NT2/D1 (cell line): ENCODE measurements around the gene TFF1.

Experiments used
- DNase-seq: peaks from one replicate; pipeline ENCODE4 v3.0.0-alpha.2; 2011; ENCODE audit warnings: low read depth, low spot score
- H3K27me3 ChIP-seq: 2 replicates; pipeline ENCODE4 v1.6.0; 2011; ENCODE audit warnings: mild to moderate bottlenecking; ENCODE audit not compliant: insufficient read length, insufficient read depth
- H3K36me3 ChIP-seq: 2 replicates; pipeline ENCODE4 v1.6.1; 2011; ENCODE audit warnings: mild to moderate bottlenecking, low read length, mixed read lengths; ENCODE audit not compliant: insufficient read depth, insufficient read length
- H3K4me1 ChIP-seq: 2 replicates; pipeline ENCODE4 v1.5.1; 2011; ENCODE audit not compliant: insufficient read depth, insufficient read length
- H3K4me3 ChIP-seq: 2 replicates; pipeline ENCODE4 v1.5.1; 2011; ENCODE audit warnings: low read depth; ENCODE audit not compliant: insufficient read length
- H3K9ac ChIP-seq: 2 replicates; pipeline ENCODE4 v1.6.0; 2011; ENCODE audit warnings: low read depth; ENCODE audit not compliant: insufficient read length
- H3K9me3 ChIP-seq: 2 replicates; pipeline ENCODE4 v1.5.1; 2011; ENCODE audit warnings: mild to moderate bottlenecking, low read length; ENCODE audit not compliant: insufficient read depth
- SUZ12 ChIP-seq: IDR thresholded peaks from 2 replicates; pipeline ENCODE4 v1.6.1; 2011; ENCODE audit not compliant: insufficient read length, insufficient read depth; ENCODE audit errors: extremely low read depth
- YY1 ChIP-seq: IDR thresholded peaks from 2 replicates; pipeline ENCODE4 v1.6.1; 2011; ENCODE audit not compliant: insufficient read length, insufficient read depth
- ZNF274 ChIP-seq: IDR thresholded peaks from 2 replicates; pipeline ENCODE4 v1.6.1; 2011; ENCODE audit warnings: mild to moderate bottlenecking, low read depth, low read length

The TFF1 gene

GRCh38 chr21:42379426-42380215, 13.3 kb upstream of the TFF1 start:
- no peak for DNase-seq
- Histone ChIP-seq H3K36me3 (no peaks in the 10 kb centered on the region), H3K4me1 (peaks cover 4% of the 10 kb centered on the region), H3K27me3 (peaks cover 10% of the 10 kb centered on the region), H3K9me3 (no peaks in the 10 kb centered on the region), H3K4me3 (no peak overlapping the region), H3K9ac (no peak overlapping the region)
- TF ChIP-seq YY1, result no peak
- TF ChIP-seq SUZ12, result no peak
- no peak for TF ChIP-seq ZNF274

GRCh38 chr21:42378418-42378817, 12.1 kb upstream of the TFF1 start:
- no peak for DNase-seq
- H3K4me3 ChIP-seq, result no peak overlapping the region
- no peaks in the 10 kb centered on the region for H3K9me3 ChIP-seq
- H3K9ac ChIP-seq, result no peak overlapping the region
- H3K27me3 ChIP-seq, result peaks cover 10% of the 10 kb centered on the region
- H3K36me3 ChIP-seq, result no peaks in the 10 kb centered on the region
- peaks cover 7% of the 10 kb centered on the region for H3K4me1 ChIP-seq
- TF ChIP-seq SUZ12 (no peak), ZNF274 (no peak), YY1 (no peak)

GRCh38 chr21:42377951-42378340, 11.6 kb upstream of the TFF1 start:
- Histone ChIP-seq H3K9me3 (no peaks in the 10 kb centered on the region), H3K4me3 (no peak overlapping the region), H3K27me3 (peaks cover 10% of the 10 kb centered on the region), H3K4me1 (peaks cover 10% of the 10 kb centered on the region), H3K36me3 (no peaks in the 10 kb centered on the region), H3K9ac (no peak overlapping the region)
- DNase-seq, result no peak
- TF ChIP-seq SUZ12, result no peak
- TF ChIP-seq ZNF274, result no peak
- TF ChIP-seq YY1, result no peak

GRCh38 chr21:42377211-42377950, 11.0 kb upstream of the TFF1 start:
- H3K4me1 ChIP-seq, result peaks cover 10% of the 10 kb centered on the region
- TF ChIP-seq SUZ12, result no peak
- no peak for TF ChIP-seq YY1
- no peak for TF ChIP-seq ZNF274
- H3K9ac ChIP-seq, result no peak overlapping the region
- H3K4me3 ChIP-seq, result no peak overlapping the region
- no peak for DNase-seq
- peaks cover 10% of the 10 kb centered on the region for H3K27me3 ChIP-seq
- H3K9me3 ChIP-seq, result no peaks in the 10 kb centered on the region
- H3K36me3 ChIP-seq, result no peaks in the 10 kb centered on the region

DNA sequence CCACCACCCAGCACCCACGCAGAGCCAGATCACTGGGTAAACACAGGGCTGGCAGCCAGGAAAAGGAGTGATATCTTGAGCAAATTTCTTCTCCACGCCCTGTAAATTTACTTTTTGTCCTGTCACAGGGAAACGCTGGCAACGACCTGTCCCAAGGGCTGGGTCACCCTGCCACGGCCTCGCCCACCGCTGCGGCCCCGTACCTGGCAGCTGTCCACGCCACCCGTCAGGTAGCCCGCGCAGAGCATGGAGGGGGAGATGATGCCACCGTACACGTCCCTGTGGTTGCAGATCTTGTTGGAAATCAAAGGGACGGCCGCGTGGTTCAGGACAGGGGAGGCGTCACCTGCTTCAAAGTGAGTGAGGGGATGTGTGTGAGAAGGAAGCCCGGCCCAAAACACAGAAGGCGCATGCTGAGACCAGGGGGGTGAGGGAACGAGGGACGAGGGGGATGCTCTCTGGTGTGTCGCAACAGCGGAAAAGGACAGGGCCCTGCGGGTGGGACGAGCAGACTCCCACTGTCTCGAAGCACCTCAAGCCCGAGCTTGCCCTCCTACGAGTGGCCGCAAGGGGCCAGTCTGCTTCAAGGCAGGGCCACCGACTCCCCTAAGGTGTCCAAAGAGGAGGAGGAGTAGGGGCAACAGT, 10.1 kb upstream of the TFF1 start:
- H3K9me3 ChIP-seq, result no peaks in the 10 kb centered on the region
- no peak for DNase-seq
- no peak for TF ChIP-seq YY1
- no peak for TF ChIP-seq SUZ12

GRCh38 chr21:42375966-42376337, 9.6 kb upstream of the TFF1 start:
- H3K4me3 ChIP-seq, result no peak overlapping the region
- H3K9ac ChIP-seq, result no peak overlapping the region
- H3K36me3 ChIP-seq, result no peaks in the 10 kb centered on the region
- H3K9me3 ChIP-seq, result no peaks in the 10 kb centered on the region
- H3K27me3 ChIP-seq, result peaks cover 10% of the 10 kb centered on the region
- H3K4me1 ChIP-seq, result peaks cover 10% of the 10 kb centered on the region
- no peak for DNase-seq
- TF ChIP-seq YY1 (no peak), SUZ12 (no peak), ZNF274 (no peak)

More for the DNA sequence above, 10.1 kb upstream of the TFF1 start:
- Histone ChIP-seq H3K4me1 (peaks cover 10% of the 10 kb centered on the region), H3K4me3 (no peak overlapping the region), H3K36me3 (no peaks in the 10 kb centered on the region), H3K27me3 (peaks cover 10% of the 10 kb centered on the region), H3K9ac (no peak overlapping the region)

DNA sequence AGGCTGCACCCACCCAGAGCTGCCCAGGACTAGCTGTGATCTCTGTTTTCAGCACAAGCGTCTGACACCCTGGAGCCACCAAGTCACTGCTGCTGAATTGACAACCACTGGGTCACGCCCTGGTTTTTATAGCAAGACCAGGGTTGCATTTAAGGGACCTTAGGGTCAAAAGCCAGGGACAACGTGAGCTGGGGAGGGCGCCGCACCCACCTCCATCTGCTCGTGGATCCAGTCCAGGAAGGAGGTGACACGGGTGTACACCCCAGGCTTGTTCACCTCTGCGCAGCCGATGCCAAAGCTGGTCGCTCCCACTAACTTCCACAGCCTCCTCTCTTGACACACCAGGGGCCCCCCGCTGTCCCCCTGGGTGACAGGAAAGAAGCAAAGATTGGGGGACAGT, 9.2 kb upstream of the TFF1 start:
- DNase-seq, result no peak
- no peak overlapping the region for H3K9ac ChIP-seq
- no peaks in the 10 kb centered on the region for H3K9me3 ChIP-seq
- H3K27me3 ChIP-seq, result peaks cover 10% of the 10 kb centered on the region
- H3K4me1 ChIP-seq, result peaks cover 10% of the 10 kb centered on the region
- no peak overlapping the region for H3K4me3 ChIP-seq
- no peaks in the 10 kb centered on the region for H3K36me3 ChIP-seq
- no peak for TF ChIP-seq ZNF274
- no peak for TF ChIP-seq YY1
- TF ChIP-seq SUZ12, result no peak
